H1 (cell line): ENCODE measurements around the gene TENT4A. TPM values are rescaled to one million over a fixed set of nuclear protein-coding genes. Genes with fewer than 3 reads are reported as not detected.

Source experiments
- CTCF ChIA-PET: fragments of 300-600 bp; sonication (Branson Sonifier 250); formaldehyde crosslinking; loops from one replicate; lab custom pipeline; 2021; ENCODE audit not compliant: partially characterized antibody; lab: Charles Lee
- POLR2A ChIA-PET: fragments of 300-600 bp; sonication (Branson Sonifier 250); formaldehyde crosslinking; loops from one replicate; lab custom pipeline; 2021; ENCODE audit warnings: inconsistent platforms; ENCODE audit not compliant: partially characterized antibody; lab: Charles Lee
- DNase-seq, 2 experiments: peaks; one replicate each; pipeline versions ENCODE4 v3.0.0 to v3.0.0-alpha.2; 2010 to 2022; ENCODE audit warnings: low spot score in 2 of 2, low read depth in 1 of 2, mixed read lengths in 1 of 2
- FAIRE-seq: peaks from 2 replicates; lab custom pipeline; 2011; peaks lifted over from hg19 to GRCh38; lab: Jason Lieb, UNC
- H2AFZ ChIP-seq: 2 replicates; pipeline ENCODE4 v1.8.1; 2012; ENCODE audit warnings: low read length, inconsistent platforms
- H2AK5ac ChIP-seq: 2 replicates; pipeline ENCODE4 v1.6.1; 2013; ENCODE audit warnings: low read depth, low read length
- H2BK120ac ChIP-seq: replicated peaks from 2 replicates; pipeline ENCODE3; 2013; ENCODE audit warnings: low read depth, low read length, inconsistent platforms
- H2BK12ac ChIP-seq: 2 replicates; pipeline ENCODE4 v1.6.1; 2013; ENCODE audit warnings: low read depth, low read length
- H2BK15ac ChIP-seq: 2 replicates; pipeline ENCODE4 v1.6.1; 2013; ENCODE audit warnings: low read length
- H2BK20ac ChIP-seq: 2 replicates; pipeline ENCODE4 v1.6.1; 2013; ENCODE audit warnings: low read length
- H2BK5ac ChIP-seq: 2 replicates; pipeline ENCODE4 v1.6.1; 2013; ENCODE audit warnings: low read depth, low read length
- H3K14ac ChIP-seq: 2 replicates; pipeline ENCODE4 v1.6.1; 2013; ENCODE audit warnings: inconsistent platforms; ENCODE audit not compliant: insufficient read length
- H3K18ac ChIP-seq: 2 replicates; pipeline ENCODE4 v1.6.1; 2013; ENCODE audit warnings: low read length; ENCODE audit errors: extremely low read depth
- H3K23ac ChIP-seq: 2 replicates; pipeline ENCODE4 v1.6.1; 2013; ENCODE audit warnings: inconsistent platforms; ENCODE audit not compliant: insufficient read length
- H3K23me2 ChIP-seq: 2 replicates; pipeline ENCODE4 v1.6.1; 2013; ENCODE audit warnings: low read depth, low read length
- H3K27ac ChIP-seq: 2 replicates; pipeline ENCODE4 v1.6.1; 2011; ENCODE audit warnings: low read depth, low read length, inconsistent platforms
- H3K27me3 ChIP-seq, 4 experiments: replicated peaks in 1 of 4; 1 replicate in 1 of 4; 2 replicates in 3 of 4; pipeline versions ENCODE4 v1.6.1 to v1.8.1; 2011 to 2013; ENCODE audit warnings: low read length in 3 of 4, mild to moderate bottlenecking in 3 of 4, inconsistent platforms in 2 of 4, mixed read lengths in 2 of 4, moderate library complexity in 1 of 4; ENCODE audit not compliant: control insufficient read depth in 3 of 4, insufficient read depth in 3 of 4; ENCODE audit errors: extremely low read depth in 1 of 4
- H3K36me3 ChIP-seq, 4 experiments: 2 replicates each; pipeline versions ENCODE4 v1.6.1 to v1.8.1; 2011 to 2013; ENCODE audit warnings: mild to moderate bottlenecking in 4 of 4, low read length in 3 of 4, moderate library complexity in 2 of 4, control low read depth in 1 of 4, inconsistent platforms in 1 of 4; ENCODE audit not compliant: insufficient read depth in 4 of 4, control insufficient read depth in 2 of 4
- H3K4ac ChIP-seq: replicated peaks from 2 replicates; pipeline ENCODE3; 2013; ENCODE audit warnings: low read length, low read depth, mixed read lengths, inconsistent platforms; ENCODE audit not compliant: insufficient read length
- H3K4me1 ChIP-seq, 4 experiments: replicated peaks in 1 of 4; 1 replicate in 1 of 4; 2 replicates in 3 of 4; pipeline versions ENCODE4 v1.6.1 to v1.8.1; 2011 to 2013; ENCODE audit warnings: low read length in 3 of 4, inconsistent platforms in 2 of 4, mixed read lengths in 1 of 4; ENCODE audit not compliant: insufficient read depth in 4 of 4, control insufficient read depth in 3 of 4
- H3K4me2 ChIP-seq, 2 experiments: 2 replicates each; pipeline versions ENCODE4 v1.6.1 to v1.8.1; 2011 to 2013; ENCODE audit warnings: low read depth in 2 of 2, low read length in 2 of 2, control low read depth in 1 of 2, inconsistent platforms in 1 of 2, mild to moderate bottlenecking in 1 of 2; ENCODE audit not compliant: insufficient read depth in 1 of 2
- H3K4me3 ChIP-seq, 4 experiments: fragments of 200-600, 300-600 bp in 1 of 4; sonication (generic), shearing (Covaris generic), sonication (Bioruptor Twin) in 1 of 4; 2 replicates each; pipeline versions ENCODE4 v1.5.1 to v1.8.1; 2011 to 2016; ENCODE audit warnings: low read length in 4 of 4, low read depth in 3 of 4, control low read depth in 2 of 4, inconsistent platforms in 2 of 4, mild to moderate bottlenecking in 2 of 4, mixed read lengths in 1 of 4, moderate library complexity in 1 of 4; ENCODE audit not compliant: insufficient read depth in 2 of 4; ENCODE audit errors: extremely low read depth in 1 of 4
- H3K56ac ChIP-seq: replicated peaks from 2 replicates; pipeline ENCODE3; 2013; ENCODE audit warnings: low read depth, mild to moderate bottlenecking, mixed read lengths, low read length, inconsistent platforms; ENCODE audit not compliant: insufficient read length
- H3K79me1 ChIP-seq: 2 replicates; pipeline ENCODE4 v1.6.1; 2013; ENCODE audit warnings: low read depth, low read length, control low read depth
- H3K79me2 ChIP-seq, 2 experiments: 2 replicates each; pipeline versions ENCODE4 v1.6.1 to v1.8.1; 2012 to 2013; ENCODE audit warnings: low read length in 2 of 2, mild to moderate bottlenecking in 2 of 2, inconsistent platforms in 1 of 2; ENCODE audit not compliant: insufficient read depth in 2 of 2, control insufficient read depth in 1 of 2
- H3K9ac ChIP-seq, 4 experiments: replicated peaks in 1 of 4; 1 replicate in 1 of 4; 2 replicates in 3 of 4; pipeline versions ENCODE4 v1.6.1 to v1.8.1; 2011 to 2013; ENCODE audit warnings: low read depth in 3 of 4, low read length in 3 of 4, control low read depth in 2 of 4, mild to moderate bottlenecking in 2 of 4, moderate library complexity in 2 of 4, inconsistent platforms in 1 of 4; ENCODE audit errors: extremely low read depth in 1 of 4
- H3K9me3 ChIP-seq, 2 experiments: 2 replicates each; pipeline versions ENCODE4 v1.6.1 to v1.8.1; 2012 to 2013; ENCODE audit warnings: mild to moderate bottlenecking in 2 of 2, moderate library complexity in 2 of 2, control low read depth in 1 of 2, inconsistent platforms in 1 of 2, low read depth in 1 of 2, low read length in 1 of 2, mixed read lengths in 1 of 2; ENCODE audit not compliant: insufficient read depth in 2 of 2
- H4K20me1 ChIP-seq, 2 experiments: replicated peaks in 1 of 2; 2 replicates each; pipeline versions ENCODE3 to v1.8.1; 2011 to 2013; ENCODE audit warnings: inconsistent platforms in 2 of 2, low read length in 2 of 2, mild to moderate bottlenecking in 1 of 2; ENCODE audit not compliant: insufficient read depth in 2 of 2, control insufficient read depth in 1 of 2
- H4K5ac ChIP-seq: 2 replicates; pipeline ENCODE4 v1.6.1; 2013; ENCODE audit warnings: low read length, low read depth, mixed read lengths, inconsistent platforms; ENCODE audit not compliant: insufficient read length
- H4K8ac ChIP-seq: 2 replicates; pipeline ENCODE4 v1.8.0; 2013; ENCODE audit warnings: mild to moderate bottlenecking, moderate library complexity, low read length, inconsistent platforms; ENCODE audit not compliant: insufficient read depth; ENCODE audit errors: extremely low read depth
- H4K91ac ChIP-seq: replicated peaks from 2 replicates; pipeline ENCODE3; 2013; ENCODE audit warnings: low read length, mixed read lengths, inconsistent platforms; ENCODE audit not compliant: insufficient read length
- CTBP2 ChIP-seq: IDR thresholded peaks from 2 replicates; pipeline ENCODE4 v1.7.0; 2011; ENCODE audit warnings: borderline replicate concordance, mild to moderate bottlenecking, moderate library complexity, mixed read lengths, low read length; ENCODE audit not compliant: insufficient read depth, insufficient read length
- EGR1 ChIP-seq: IDR thresholded peaks from 2 replicates; pipeline ENCODE4 v1.6.1; 2011; ENCODE audit warnings: low read depth, low read length, borderline replicate concordance
- EZH2 ChIP-seq: fragments of 200-600 bp; sonication (generic); IDR thresholded peaks from 2 replicates; pipeline ENCODE4 v1.7.1; 2012; ENCODE audit warnings: low read depth, mild to moderate bottlenecking, moderate library complexity, low read length, inconsistent platforms; ENCODE audit not compliant: severe bottlenecking
- POU5F1 ChIP-seq: IDR thresholded peaks from 2 replicates; pipeline ENCODE4 v1.6.1; 2011; ENCODE audit warnings: low read depth, mild to moderate bottlenecking, low read length, moderate library complexity
- RXRA ChIP-seq: IDR thresholded peaks from 2 replicates; pipeline ENCODE4 v1.6.1; 2011; ENCODE audit warnings: low read depth, mild to moderate bottlenecking, low read length, moderate library complexity; ENCODE audit not compliant: insufficient read depth
- SP1 ChIP-seq: IDR thresholded peaks from 2 replicates; pipeline ENCODE4 v1.6.1; 2011; ENCODE audit warnings: low read depth, low read length
- USF2 ChIP-seq: IDR thresholded peaks from 2 replicates; pipeline ENCODE4 v1.6.1; 2011; ENCODE audit warnings: low read length, improper control_type of control experiment
- WGBS, 2 experiments: shearing (Covaris generic) in 1 of 2; methylation state at CpG; one replicate each; pipeline versions ENCODE4 v1.1.6 to v1.1.7; 2013 to 2015; ENCODE audit warnings: low lambda C conversion rate in 2 of 2, mixed read lengths in 2 of 2, inconsistent platforms in 1 of 2, low coverage in 1 of 2, missing lambda C conversion rate in 1 of 2; ENCODE audit not compliant: insufficient replicate concordance in 2 of 2, insufficient coverage in 1 of 2, insufficient read length in 1 of 2; ENCODE audit errors: extremely low coverage in 1 of 2, missing lambda C conversion rate in 1 of 2; 5-methylcytosine and 5-hydroxymethylcytosine counted together
- polyA plus RNA-seq, 7 experiments: library from polyadenylated mRNA; depleted of rRNA in 3 of 7; stranded (reverse) in 5 of 7; unstranded in 2 of 7; fragments of >200 nt in 5 of 7; fragments of 200-250 nt in 2 of 7; gene quantifications; 1 replicate in 5 of 7; 2 replicates in 1 of 7; 4 replicates in 1 of 7; pipeline versions ENCODE4 v1.2.1 to v1.2.3, GENCODE V29; 2011 to 2013; ENCODE audit warnings: missing spikeins in 2 of 7, mixed read lengths in 2 of 7
- total RNA-seq: library from RNA; stranded (reverse); fragmentation: NEBNext Ultra II Directional; extraction: Animal tissue kit (Norgen Biotek cat#: 25700); gene quantifications from 2 replicates; pipeline ENCODE4 v1.2.1, GENCODE V29; 2021

The TENT4A gene
- total and polyA plus RNA-seq, 2 of the 8 experiments (the other 6 are each of a cell fraction or from before 2014, with no cell fraction given): 8.9 to 25.1 TPM

DNA sequence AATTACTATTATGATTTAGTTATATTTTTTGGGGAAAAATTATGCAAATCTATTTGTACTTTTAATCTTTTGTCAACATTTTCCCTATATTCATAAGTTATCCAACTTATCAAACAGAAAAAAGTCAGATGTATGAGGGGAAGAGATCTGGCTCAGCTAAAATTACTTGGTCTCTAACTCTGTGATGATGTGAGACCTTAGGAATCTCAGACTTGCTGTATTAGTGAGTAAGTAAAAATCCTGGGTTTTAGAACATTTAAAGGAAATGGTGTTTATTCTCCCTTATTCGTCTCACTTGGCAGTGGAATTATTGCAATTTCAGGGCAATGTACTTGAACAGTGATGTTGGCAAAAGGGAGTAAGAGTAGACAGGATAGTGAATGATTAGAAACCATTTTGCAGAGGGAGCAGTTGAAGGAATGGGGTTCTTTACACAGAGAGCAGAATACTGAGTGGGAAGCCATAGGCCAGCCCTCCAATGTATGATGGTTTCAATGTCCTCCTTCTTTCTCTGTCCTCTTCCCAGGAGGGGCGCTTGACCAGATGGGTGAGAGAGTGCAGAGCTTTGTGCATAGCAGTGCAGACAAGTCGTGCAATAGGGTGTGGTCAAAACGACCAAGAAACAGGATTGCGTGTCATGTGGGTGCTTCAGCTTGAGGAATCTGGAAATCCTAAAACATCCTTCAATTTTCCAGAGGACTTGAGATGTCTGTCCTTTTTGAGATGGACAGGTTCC is 91.7 kb downstream of the TENT4A start:
- Histone ChIP-seq H3K27me3 (no peaks in the 10 kb centered on the region), H4K91ac (no peak overlapping the region)
- FAIRE-seq: no peak

More for the DNA sequence above, 91.7 kb downstream of the TENT4A start:
- H4K8ac ChIP-seq: no peak overlapping the region
- no peaks in the 10 kb centered on the region for H4K20me1 ChIP-seq
- H2BK15ac ChIP-seq: no peak overlapping the region
- H3K36me3 ChIP-seq: no peaks in the 10 kb centered on the region
- no peak overlapping the region for H3K56ac ChIP-seq
- H3K4me3 ChIP-seq: no peak overlapping the region
- no peak overlapping the region for H3K23ac ChIP-seq
- no peak for DNase-seq
- H4K5ac ChIP-seq: no peak overlapping the region
- WGBS, 2 experiments: 60% methylated on average over 5 of the region's 5 CpGs; no CpG with 5 or more reads in 1 of the 2 experiments
- no peaks in the 10 kb centered on the region for H3K79me1 ChIP-seq
- H3K4me2 ChIP-seq: no peak overlapping the region
- H3K18ac ChIP-seq: no peak overlapping the region
- no peak overlapping the region for H3K14ac ChIP-seq
- no peak overlapping the region for H3K4ac ChIP-seq
- TF ChIP-seq SP1 (no peak), EZH2 (no peak), CTBP2 (no peak), USF2 (no peak), EGR1 (no peak), RXRA (no peak), POU5F1 (no peak)
- H2BK12ac ChIP-seq: no peak overlapping the region
- H3K27ac ChIP-seq: no peak overlapping the region
- H2BK5ac ChIP-seq: no peak overlapping the region
- no peak overlapping the region for H2AK5ac ChIP-seq
- H3K23me2 ChIP-seq: no peaks in the 10 kb centered on the region
- H3K79me2 ChIP-seq: no peaks in the 10 kb centered on the region
- no peak overlapping the region for H2BK20ac ChIP-seq
- no peak overlapping the region for H2BK120ac ChIP-seq
- H3K4me1 ChIP-seq: no peaks in the 10 kb centered on the region
- POLR2A ChIA-PET: no interaction called here
- CTCF ChIA-PET: interaction anchor here (1.0 to 5.3 kb wide), 8 partner anchors 10 to 39 kb away, joined by 3 to 27 read pairs (median 4); no protein-coding TSS in a partner anchor
- H2AFZ ChIP-seq: no peak overlapping the region
- peaks cover 16 to 21% of the 10 kb centered on the region in 2 experiments; a peak in 3 of 4 replicates for H3K9me3 ChIP-seq
- no peak overlapping the region for H3K9ac ChIP-seq
